Prostate gland (tissue), 2 donors: ENCODE data around the gene WHRN.
A peak's percentile ranks its signal among the peaks of the same experiment; 100 is the strongest.

Experiments
- POLR2A ChIP-seq: fragments of 450-650 bp; IDR thresholded peaks from one replicate; pipeline ENCODE4 v1.6.1; 2016; ENCODE audit warnings: antibody characterized with exemption, mild to moderate bottlenecking
- TF ChIP-seq, protein P1 (sequence below), 4 experiments: fragments of 200-600 bp in 2 of 4; fragments of 450-650 bp in 2 of 4; sonication (generic) in 2 of 4; IDR thresholded peaks; 1 replicate in 3 of 4; 2 replicates in 1 of 4; pipeline ENCODE4 v1.5.1; 2016 to 2019; ENCODE audit warnings: antibody characterized with exemption in 4 of 4, mild to moderate bottlenecking in 2 of 4, moderate library complexity in 2 of 4

DNA sequence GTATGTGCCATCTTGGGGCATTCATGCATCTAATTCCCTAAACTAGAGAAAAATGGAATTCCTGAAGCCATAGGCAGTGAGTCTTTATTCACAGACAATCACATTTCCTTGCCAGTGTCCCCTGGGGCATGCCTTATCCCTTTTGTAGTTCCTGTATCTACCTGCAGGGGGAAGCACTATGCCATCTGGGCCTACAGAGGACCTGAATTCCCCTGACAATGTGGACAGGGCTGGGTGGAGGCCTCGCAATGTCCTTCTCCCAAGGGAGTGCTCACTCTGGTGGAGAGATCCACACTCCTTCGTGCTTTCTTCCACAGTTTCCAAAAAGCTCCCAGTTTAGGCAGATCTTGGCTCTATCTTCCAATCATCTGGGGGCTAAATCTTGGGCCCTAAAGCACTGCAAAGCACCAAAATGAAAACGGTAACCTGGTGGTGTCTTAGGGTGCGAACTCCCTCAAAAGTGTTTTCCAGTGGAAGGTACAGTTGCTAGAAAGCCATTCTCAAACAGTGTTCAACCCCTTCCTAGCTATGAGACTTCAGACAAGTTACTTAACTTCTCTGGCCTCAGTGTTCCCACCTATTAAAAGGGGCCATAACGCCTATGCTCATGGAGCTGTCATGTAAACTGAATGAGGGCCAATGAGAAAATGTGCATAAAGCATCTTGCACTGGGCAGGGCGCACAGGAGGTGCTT, 17.5 kb downstream of the WHRN start:
- no peak for TF ChIP-seq POLR2A
- TF ChIP-seq, protein P1, sequence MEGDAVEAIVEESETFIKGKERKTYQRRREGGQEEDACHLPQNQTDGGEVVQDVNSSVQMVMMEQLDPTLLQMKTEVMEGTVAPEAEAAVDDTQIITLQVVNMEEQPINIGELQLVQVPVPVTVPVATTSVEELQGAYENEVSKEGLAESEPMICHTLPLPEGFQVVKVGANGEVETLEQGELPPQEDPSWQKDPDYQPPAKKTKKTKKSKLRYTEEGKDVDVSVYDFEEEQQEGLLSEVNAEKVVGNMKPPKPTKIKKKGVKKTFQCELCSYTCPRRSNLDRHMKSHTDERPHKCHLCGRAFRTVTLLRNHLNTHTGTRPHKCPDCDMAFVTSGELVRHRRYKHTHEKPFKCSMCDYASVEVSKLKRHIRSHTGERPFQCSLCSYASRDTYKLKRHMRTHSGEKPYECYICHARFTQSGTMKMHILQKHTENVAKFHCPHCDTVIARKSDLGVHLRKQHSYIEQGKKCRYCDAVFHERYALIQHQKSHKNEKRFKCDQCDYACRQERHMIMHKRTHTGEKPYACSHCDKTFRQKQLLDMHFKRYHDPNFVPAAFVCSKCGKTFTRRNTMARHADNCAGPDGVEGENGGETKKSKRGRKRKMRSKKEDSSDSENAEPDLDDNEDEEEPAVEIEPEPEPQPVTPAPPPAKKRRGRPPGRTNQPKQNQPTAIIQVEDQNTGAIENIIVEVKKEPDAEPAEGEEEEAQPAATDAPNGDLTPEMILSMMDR (IDR thresholded peaks at IDR 0.05): peak; percentile 69 to 89 (median 80)
